Peyer's patch (tissue), 4 donors: ENCODE measurements around the gene ARHGAP24.

Source experiments
- CTCF ChIP-seq, 6 experiments: fragments of 450-650 bp in 4 of 6; fragments of 200-600 bp in 2 of 6; sonication (generic) in 1 of 6; IDR thresholded peaks; one replicate each; pipeline ENCODE4 v1.5.1; 2017 to 2019; ENCODE audit warnings: antibody characterized with exemption in 6 of 6, mild to moderate bottlenecking in 3 of 6, moderate library complexity in 1 of 6
- POLR2A ChIP-seq, 2 donors: fragments of 450-650 bp; IDR thresholded peaks; one replicate each; pipeline ENCODE4 v1.5.1; 2017; ENCODE audit warnings: antibody characterized with exemption in 2 of 2, mild to moderate bottlenecking in 2 of 2, moderate library complexity in 2 of 2

DNA sequence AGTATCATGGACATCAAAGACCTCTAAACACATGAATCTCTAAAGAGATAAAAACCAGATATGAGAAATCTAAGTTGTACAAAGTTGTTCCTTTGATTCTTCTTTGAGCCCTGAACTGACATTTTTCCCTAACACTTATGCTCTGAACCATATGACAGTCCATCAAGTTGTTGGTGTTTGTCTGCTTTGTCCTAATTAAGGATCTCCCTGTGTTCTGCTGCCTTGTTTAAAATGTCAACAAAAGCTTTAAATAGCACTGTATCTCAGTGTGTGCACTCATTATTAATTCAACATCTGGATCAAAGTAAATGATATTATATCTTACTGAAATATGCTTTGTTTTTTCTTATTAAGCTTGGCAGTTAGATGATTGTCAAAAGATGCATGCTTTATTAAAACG is 563.1 kb downstream of the ARHGAP24 start:
- TF ChIP-seq CTCF (IDR thresholded peaks at IDR 0.05): no peak
- TF ChIP-seq POLR2A (IDR thresholded peaks at IDR 0.05): no peak
